Retinal pigment epithelial cell (primary cell): ENCODE data around the gene TC2N.

Experiments
- DNase-seq: peaks from one replicate; pipeline ENCODE4 v3.0.0-alpha.2; 2010; ENCODE audit warnings: low read depth
- H3K4me3 ChIP-seq: 2 replicates; pipeline ENCODE4 v1.5.1; 2011; ENCODE audit warnings: mild to moderate bottlenecking, low read length, control low read depth, moderate library complexity
- CTCF ChIP-seq: conservative IDR thresholded peaks from 2 replicates; pipeline ENCODE4 v1.5.1; 2011; ENCODE audit warnings: low read depth, low read length, control low read depth, inconsistent platforms

TC2N gene

GRCh38 chr14:91897106-91897701 is 29.9 kb upstream of the TC2N start:
- H3K4me3 ChIP-seq = no peak overlapping the region
- no peak for TF ChIP-seq CTCF
- peak; percentile 81 for DNase-seq

- no peak overlapping the region for H3K4me3 ChIP-seq
- no peak for DNase-seq
- no peak for TF ChIP-seq CTCF
Measured at GRCh38 chr14:91896419-91896818, 29.1 kb upstream of the TC2N start.

- DNase-seq = no peak
- no peak for TF ChIP-seq CTCF
- no peak overlapping the region for H3K4me3 ChIP-seq
Measured at GRCh38 chr14:91893669-91894068, 26.3 kb upstream of the TC2N start.

- peak; percentile 66 for TF ChIP-seq CTCF
- DNase-seq = no peak
- no peak overlapping the region for H3K4me3 ChIP-seq
Measured at GRCh38 chr14:91893007-91893406, 25.7 kb upstream of the TC2N start.

GRCh38 chr14:91891721-91892220 is 24.4 kb upstream of the TC2N start:
- H3K4me3 ChIP-seq = no peak overlapping the region
- TF ChIP-seq CTCF = no peak
- DNase-seq = peak; percentile 19

GRCh38 chr14:91891101-91891500 is 23.8 kb upstream of the TC2N start:
- no peak for DNase-seq
- TF ChIP-seq CTCF = no peak
- H3K4me3 ChIP-seq = no peak overlapping the region

- no peak overlapping the region for H3K4me3 ChIP-seq
- DNase-seq = peak; percentile 92
- TF ChIP-seq CTCF = no peak
Measured at GRCh38 chr14:91890291-91890749, 23.0 kb upstream of the TC2N start.
